NB4 (cell line): ENCODE results near the gene FOXP1.

Experiments used
- POLR2A ChIP-seq: IDR thresholded peaks from 2 replicates; pipeline ENCODE4 v1.6.1; 2011; ENCODE audit warnings: mild to moderate bottlenecking; ENCODE audit not compliant: insufficient read length; ENCODE audit errors: extremely low read depth
- TF ChIP-seq, protein P1 (sequence below): IDR thresholded peaks from one replicate; pipeline ENCODE4 v1.5.1; 2012; ENCODE audit warnings: low read depth, low read length
- TF ChIP-seq, protein P2 (sequence below): IDR thresholded peaks from 2 replicates; pipeline ENCODE4 v1.6.1; 2011; ENCODE audit warnings: low read depth, low read length

DNA sequence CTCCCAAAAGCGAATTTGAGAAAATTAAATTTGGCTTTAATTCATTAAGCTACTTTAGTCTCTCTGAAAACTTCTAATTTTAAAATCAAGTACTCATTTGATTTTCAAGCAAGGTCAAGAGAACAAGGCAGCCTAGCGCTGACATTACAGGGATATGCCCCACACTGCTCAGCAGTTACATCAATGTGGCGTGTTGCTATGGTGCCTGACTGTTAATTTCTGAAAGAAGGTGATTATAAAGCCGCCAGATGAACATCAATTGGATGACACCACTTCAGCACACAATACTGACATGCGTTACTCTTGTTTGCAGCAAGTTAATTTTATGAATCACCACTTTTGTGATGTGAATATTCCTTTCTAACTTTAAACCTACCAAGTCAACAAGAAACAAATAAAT, 284.4 kb downstream of the FOXP1 start:
- TF ChIP-seq POLR2A = no peak
- TF ChIP-seq, protein P1, sequence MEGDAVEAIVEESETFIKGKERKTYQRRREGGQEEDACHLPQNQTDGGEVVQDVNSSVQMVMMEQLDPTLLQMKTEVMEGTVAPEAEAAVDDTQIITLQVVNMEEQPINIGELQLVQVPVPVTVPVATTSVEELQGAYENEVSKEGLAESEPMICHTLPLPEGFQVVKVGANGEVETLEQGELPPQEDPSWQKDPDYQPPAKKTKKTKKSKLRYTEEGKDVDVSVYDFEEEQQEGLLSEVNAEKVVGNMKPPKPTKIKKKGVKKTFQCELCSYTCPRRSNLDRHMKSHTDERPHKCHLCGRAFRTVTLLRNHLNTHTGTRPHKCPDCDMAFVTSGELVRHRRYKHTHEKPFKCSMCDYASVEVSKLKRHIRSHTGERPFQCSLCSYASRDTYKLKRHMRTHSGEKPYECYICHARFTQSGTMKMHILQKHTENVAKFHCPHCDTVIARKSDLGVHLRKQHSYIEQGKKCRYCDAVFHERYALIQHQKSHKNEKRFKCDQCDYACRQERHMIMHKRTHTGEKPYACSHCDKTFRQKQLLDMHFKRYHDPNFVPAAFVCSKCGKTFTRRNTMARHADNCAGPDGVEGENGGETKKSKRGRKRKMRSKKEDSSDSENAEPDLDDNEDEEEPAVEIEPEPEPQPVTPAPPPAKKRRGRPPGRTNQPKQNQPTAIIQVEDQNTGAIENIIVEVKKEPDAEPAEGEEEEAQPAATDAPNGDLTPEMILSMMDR = no peak
- TF ChIP-seq, protein P2, sequence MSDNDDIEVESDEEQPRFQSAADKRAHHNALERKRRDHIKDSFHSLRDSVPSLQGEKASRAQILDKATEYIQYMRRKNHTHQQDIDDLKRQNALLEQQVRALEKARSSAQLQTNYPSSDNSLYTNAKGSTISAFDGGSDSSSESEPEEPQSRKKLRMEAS = no peak
